Measurements from ENCODE around the gene NPAS3. TPM values are rescaled to one million over a fixed set of nuclear protein-coding genes. Genes with fewer than 3 reads are reported as not detected.

The NPAS3 gene
- total and polyA plus RNA-seq, 7 donors: 0.36 to 6.4 (median 4.6) TPM; not detected in 2

DNA sequence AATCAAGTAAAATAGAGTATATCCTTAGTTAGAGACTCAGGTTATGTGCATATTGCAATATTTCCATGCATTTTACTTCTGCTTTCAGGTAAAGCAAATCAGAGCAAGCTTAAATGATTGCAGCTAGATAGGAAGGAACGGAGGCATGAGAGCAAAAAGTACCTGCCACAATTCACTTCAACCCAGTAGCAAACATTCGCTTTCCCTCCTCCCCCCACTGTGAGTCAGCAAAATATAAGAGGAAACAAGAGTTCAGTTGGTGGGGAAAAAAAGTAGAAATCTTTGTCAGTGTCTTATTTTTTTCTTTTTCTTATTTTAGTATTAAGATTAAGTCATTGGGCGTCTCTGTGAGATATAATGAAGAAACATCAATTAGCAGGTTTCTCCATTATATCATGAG lies 475.4 kb downstream of the NPAS3 start:
- no peak overlapping the region for H3K27ac ChIP-seq
- no peak for TF ChIP-seq EP300 (IDR thresholded peaks at IDR 0.05)
- TF ChIP-seq, protein P1, sequence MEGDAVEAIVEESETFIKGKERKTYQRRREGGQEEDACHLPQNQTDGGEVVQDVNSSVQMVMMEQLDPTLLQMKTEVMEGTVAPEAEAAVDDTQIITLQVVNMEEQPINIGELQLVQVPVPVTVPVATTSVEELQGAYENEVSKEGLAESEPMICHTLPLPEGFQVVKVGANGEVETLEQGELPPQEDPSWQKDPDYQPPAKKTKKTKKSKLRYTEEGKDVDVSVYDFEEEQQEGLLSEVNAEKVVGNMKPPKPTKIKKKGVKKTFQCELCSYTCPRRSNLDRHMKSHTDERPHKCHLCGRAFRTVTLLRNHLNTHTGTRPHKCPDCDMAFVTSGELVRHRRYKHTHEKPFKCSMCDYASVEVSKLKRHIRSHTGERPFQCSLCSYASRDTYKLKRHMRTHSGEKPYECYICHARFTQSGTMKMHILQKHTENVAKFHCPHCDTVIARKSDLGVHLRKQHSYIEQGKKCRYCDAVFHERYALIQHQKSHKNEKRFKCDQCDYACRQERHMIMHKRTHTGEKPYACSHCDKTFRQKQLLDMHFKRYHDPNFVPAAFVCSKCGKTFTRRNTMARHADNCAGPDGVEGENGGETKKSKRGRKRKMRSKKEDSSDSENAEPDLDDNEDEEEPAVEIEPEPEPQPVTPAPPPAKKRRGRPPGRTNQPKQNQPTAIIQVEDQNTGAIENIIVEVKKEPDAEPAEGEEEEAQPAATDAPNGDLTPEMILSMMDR (IDR thresholded peaks at IDR 0.05): no peak
- H3K4me1 ChIP-seq: no peaks in the 10 kb centered on the region
- WGBS, 2 donors: 54 to 87% methylated on average over 3 of the region's 3 CpGs
- H3K27me3 ChIP-seq: no peaks in the 10 kb centered on the region
- H3K36me3 ChIP-seq: no peaks in the 10 kb centered on the region
- intact Hi-C loops (cut with DNase I): no loop called here
- no peaks in the 10 kb centered on the region for H3K9me3 ChIP-seq
- no peak overlapping the region for H3K4me3 ChIP-seq
- no peak for DNase-seq

GRCh38 chr14:33420051-33420627 lies 481.5 kb downstream of the NPAS3 start:
- H3K4me3 ChIP-seq: no peak overlapping the region
- no peak for DNase-seq
- H3K36me3 ChIP-seq: no peaks in the 10 kb centered on the region
- TF ChIP-seq POLR2A (IDR thresholded peaks at IDR 0.05) (no peak), EP300 (IDR thresholded peaks at IDR 0.05) (no peak), POLR2AphosphoS5 (IDR thresholded peaks at IDR 0.05) (no peak)
- TF ChIP-seq, protein P1 (IDR thresholded peaks at IDR 0.05): no peak
- no peaks in the 10 kb centered on the region for H3K9me3 ChIP-seq
- H3K4me1 ChIP-seq: no peaks in the 10 kb centered on the region
- H3K27ac ChIP-seq: no peak overlapping the region
- H3K27me3 ChIP-seq: no peaks in the 10 kb centered on the region
- intact Hi-C loops (cut with DNase I): no loop called here
- 88 to 95% methylated on average over 1 of the region's 1 CpG for WGBS, 2 donors

DNA sequence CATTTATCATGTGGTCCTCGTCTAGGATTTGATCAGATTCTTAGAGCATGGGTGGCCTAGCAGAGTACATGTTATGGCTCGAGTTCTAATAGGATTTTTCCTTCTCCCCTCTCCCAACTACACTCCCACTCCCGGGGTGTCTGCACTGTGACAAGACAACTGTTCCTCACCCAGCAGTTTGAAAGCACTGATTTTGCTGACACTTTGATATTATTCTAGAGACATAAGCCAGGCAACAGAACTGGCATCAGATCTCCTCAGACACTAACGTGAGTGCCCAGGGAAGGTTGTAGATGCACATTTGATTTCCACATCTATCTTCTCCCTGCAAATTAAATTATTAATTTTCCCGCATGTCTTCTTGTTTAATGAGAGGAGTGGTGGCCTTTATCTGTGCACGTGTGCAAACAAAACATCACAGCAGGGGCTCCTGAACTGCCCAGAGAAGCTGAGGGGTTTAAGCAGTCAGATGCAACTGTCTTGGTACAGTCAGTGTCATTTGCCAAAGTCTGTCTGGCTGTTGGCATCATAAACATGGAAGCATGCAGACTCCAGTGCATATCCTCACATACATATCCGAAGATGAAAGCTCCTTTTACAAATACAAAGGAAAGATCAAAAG lies 491.8 kb downstream of the NPAS3 start:
- Histone ChIP-seq H3K36me3 (no peaks in the 10 kb centered on the region), H3K4me3 (no peak overlapping the region), H3K9me3 (no peaks in the 10 kb centered on the region), H3K4me1 (no peaks in the 10 kb centered on the region), H3K27me3 (no peaks in the 10 kb centered on the region), H3K27ac (no peak overlapping the region)
- DNase-seq: no peak
- WGBS, 2 donors: 84 to 86% methylated on average over 7 of the region's 7 CpGs
- TF ChIP-seq, protein P1 (IDR thresholded peaks at IDR 0.05): no peak
- TF ChIP-seq POLR2A (IDR thresholded peaks at IDR 0.05) (no peak), EP300 (IDR thresholded peaks at IDR 0.05) (no peak), POLR2AphosphoS5 (IDR thresholded peaks at IDR 0.05) (no peak)
- intact Hi-C loops (cut with DNase I): loop anchor here (10.0 kb wide), 1 partner anchor 856 kb away; no protein-coding TSS in a partner anchor

- TF ChIP-seq POLR2AphosphoS5 (IDR thresholded peaks at IDR 0.05): no peak
- TF ChIP-seq EP300 (IDR thresholded peaks at IDR 0.05): no peak
- no peak for TF ChIP-seq POLR2A (IDR thresholded peaks at IDR 0.05)
- TF ChIP-seq, protein P1 (IDR thresholded peaks at IDR 0.05): peak in 3 of 4 experiments; percentile 14 to 37 (median 25)
- Histone ChIP-seq H3K27me3 (no peaks in the 10 kb centered on the region), H3K36me3 (no peaks in the 10 kb centered on the region), H3K4me3 (no peak overlapping the region), H3K4me1 (no peaks in the 10 kb centered on the region), H3K9me3 (no peaks in the 10 kb centered on the region), H3K27ac (no peak overlapping the region)
- intact Hi-C loops (cut with DNase I): loop anchor here (10.0 kb wide), 1 partner anchor 858 kb away; no protein-coding TSS in a partner anchor
- 34 to 45% methylated on average over 3 of the region's 3 CpGs for whole genome bisulfite sequencing, 2 donors
- DNase-seq: no peak
Observed at GRCh38 chr14:33432407-33433023, 493.8 kb downstream of the NPAS3 start.

Measured in sigmoid colon (tissue), 7 donors.